G401.6 (cell line): ENCODE data around the gene SLC30A4.
"Not testable (repeated sequence)": the region's sequence is repeated elsewhere in the genome, so short reads cannot be mapped to it uniquely, and the experiment has no call there.

Source experiments
- FAIRE-seq: peaks from 2 replicates; lab custom pipeline; 2012; peaks lifted over from hg19 to GRCh38; lab: Jason Lieb, UNC

Gene SLC30A4

GRCh38 chr15:45507143-45507542 lies 15.4 kb downstream of the SLC30A4 start:
- FAIRE-seq = not testable (repeated sequence)

GRCh38 chr15:45499426-45499825 lies 23.1 kb downstream of the SLC30A4 start:
- no peak for FAIRE-seq

GRCh38 chr15:45498701-45499100 lies 23.9 kb downstream of the SLC30A4 start:
- no peak for FAIRE-seq

- FAIRE-seq = no peak
Measured at GRCh38 chr15:45497261-45497660, 25.3 kb downstream of the SLC30A4 start.

GRCh38 chr15:45496658-45497057 lies 25.9 kb downstream of the SLC30A4 start:
- no peak for FAIRE-seq

DNA sequence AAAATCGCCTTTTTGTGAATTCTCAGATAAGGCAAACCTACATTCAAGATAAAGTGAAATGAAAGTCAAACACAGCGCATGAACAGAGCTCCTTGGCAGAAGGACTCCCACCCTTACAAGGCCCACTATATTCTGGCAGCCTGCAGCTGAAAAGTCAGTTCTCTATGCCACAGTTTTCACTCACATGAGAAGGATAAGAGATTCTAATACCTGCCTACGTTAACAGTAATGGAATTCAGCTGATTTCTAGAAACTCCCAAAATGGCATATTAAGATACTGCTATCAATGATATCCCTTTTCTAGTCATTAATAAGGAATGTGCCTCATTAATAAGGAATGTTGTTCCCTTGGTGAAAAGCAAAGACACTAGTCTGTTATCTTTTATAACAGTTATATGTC lies 27.0 kb downstream of the SLC30A4 start:
- no peak for FAIRE-seq

DNA sequence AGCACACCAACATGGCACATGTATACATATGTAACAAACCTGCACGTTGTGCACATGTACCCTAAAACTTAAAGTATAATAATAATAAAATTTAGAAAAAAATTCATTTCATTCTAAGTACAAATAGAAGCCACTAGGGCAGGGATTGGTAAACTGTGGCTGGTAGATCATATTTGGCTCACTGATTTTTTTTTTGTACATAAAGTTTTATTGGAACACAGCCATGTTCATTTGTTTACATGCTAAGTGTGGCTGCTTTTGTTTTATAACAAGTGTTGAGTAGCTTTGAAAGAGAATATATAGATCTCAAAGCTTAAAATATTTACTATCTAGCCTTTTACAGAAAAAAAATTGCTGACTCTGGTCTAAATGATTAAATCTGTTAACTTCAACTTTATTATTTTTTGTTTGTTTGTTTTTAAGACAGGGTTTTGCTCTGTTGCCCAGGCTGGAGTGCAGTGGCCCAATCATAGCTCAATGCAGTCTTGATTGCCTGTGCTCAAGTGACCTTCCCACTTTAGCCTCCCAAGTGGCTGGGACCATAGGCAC lies 32.8 kb downstream of the SLC30A4 start:
- FAIRE-seq = no peak

DNA sequence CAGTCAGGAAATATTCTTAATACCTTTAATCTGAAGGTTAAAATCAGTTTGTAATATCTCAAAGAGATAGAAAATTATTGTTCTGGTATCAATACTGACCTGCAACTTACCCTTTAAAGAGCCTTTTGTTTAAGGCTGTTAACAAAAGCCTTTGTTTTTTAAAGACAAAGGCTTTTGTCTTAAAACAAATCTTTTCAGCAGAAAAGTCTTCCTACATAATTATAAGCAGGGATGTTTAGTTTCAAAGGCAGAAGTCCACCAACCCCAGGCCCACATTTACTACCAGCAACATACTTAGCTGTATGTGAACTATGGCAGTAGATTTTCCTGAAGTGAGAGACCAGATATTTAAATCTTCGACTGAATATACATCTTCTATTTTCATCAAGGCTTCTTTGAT lies 36.2 kb downstream of the SLC30A4 start:
- no peak for FAIRE-seq

DNA sequence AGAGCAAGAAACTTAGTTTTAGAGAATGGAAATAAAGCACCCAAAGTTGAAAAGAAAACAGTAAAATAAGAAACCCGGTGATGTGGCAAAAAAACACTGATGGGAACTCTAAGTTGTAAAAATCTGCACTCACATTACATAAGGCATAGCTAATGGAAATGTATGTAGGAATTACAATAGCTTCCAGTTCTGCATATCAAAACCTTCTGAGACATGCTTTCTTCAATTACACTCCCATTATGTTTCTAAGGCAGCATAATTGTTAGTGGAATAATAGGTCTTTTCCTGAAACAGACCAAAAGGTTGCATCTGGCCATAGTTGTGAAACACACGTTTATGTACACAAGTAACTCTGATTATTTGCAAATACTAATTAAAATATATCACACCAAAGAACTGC lies 41.4 kb downstream of the SLC30A4 start:
- no peak for FAIRE-seq

DNA sequence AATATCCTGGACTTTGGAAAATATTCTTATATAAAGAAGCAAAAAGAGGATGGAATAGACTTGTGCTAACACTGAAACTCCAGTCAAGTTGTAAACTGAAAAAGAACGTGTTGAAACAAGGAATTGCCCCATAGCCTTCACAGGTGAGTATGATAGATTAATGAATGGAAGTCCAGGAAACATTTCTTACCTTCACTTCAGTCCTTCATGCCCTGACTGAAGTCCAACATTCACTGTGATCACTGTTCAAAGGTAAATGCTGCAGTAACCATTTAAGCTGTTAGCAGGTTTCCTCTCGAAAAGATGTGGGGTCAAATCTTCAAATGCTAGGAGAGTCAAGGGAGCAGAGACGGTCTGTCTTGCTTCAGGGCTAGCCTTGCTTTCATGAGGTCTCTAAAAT lies 46.1 kb downstream of the SLC30A4 start:
- no peak for FAIRE-seq

GRCh38 chr15:45474799-45475198 lies 47.8 kb downstream of the SLC30A4 start:
- no peak for FAIRE-seq

DNA sequence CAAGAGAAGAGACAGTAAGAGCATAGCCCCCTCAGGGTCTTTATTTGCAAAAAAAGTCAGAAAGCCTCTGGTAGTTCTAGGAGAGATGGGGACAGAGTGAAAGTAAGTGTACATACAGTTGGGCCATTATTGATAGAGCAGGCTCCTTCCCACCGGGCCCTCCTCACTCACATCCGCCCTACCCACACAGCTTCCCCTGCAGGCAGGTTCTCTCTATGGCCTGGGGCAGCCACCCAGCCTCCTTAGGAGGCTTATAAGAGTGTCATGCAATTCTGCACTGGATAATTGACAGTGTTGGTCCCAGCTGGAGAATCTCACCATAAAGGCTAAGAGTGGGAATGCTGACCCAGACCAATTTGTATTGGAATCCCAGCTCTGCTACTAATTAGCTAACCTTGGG lies 49.5 kb downstream of the SLC30A4 start:
- FAIRE-seq = no peak

DNA sequence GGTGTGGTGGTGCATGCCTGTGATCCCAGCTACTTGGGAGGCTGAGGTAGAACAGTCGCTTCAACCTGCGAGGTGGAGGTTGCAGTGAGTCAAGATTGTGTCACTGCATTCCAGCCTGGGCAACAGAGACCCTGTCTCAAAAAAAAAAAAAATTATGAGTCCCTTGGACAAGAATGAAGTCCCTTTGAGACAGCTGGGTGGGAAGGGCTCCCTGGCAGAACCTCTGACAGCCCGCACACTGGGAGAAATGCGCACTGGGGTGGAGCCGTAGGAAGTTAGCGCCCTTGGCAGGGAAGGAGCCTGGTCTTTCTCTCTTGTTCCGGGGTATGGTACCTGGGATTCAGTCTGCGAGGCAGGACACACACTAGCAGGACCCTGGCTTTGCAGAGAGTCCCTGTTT lies 51.4 kb downstream of the SLC30A4 start:
- FAIRE-seq = no peak

DNA sequence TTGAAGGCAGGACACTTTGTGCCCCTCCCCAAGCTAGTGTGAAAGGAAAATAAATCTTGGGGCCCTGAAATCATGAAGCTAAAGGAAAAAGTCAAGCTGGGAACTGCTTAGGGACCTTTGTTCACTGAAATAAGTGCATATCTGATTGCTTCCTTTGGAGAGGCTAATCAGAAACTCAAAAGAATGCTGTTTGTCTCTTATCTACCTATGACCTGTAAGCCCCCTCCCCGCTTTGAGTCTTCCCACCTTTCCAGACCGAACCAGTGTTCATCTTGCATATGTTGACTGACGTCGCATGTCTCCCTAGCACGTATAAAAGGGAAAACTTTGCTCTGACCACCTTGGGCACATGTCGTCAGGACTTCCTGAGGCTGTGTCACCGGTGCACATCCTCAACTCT lies 53.1 kb downstream of the SLC30A4 start:
- no peak for FAIRE-seq

DNA sequence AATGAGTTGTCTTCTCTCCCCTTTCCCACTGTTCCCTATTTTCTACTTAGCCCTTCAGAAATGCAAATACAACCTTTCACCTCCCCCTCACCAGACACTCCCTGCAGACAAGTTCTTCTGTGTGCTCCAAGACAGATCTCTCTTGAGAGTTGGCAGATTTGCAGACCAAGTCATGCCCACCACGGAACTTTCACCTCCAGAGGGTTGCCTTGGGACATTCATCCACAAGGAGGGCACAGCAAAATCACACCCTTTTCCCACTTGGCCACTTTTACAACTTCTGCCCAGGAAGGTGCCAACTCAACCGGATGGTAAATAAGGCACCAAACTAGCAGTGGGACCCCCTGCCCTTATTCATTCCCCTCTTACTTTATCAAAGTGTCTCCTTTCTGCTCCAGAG lies 53.5 kb downstream of the SLC30A4 start:
- no peak for FAIRE-seq

GRCh38 chr15:45468294-45468693 lies 54.3 kb downstream of the SLC30A4 start:
- FAIRE-seq = no peak

GRCh38 chr15:45458746-45459403 lies 63.7 kb downstream of the SLC30A4 start:
- FAIRE-seq = peak; percentile 94

GRCh38 chr15:45457641-45458539 lies 64.7 kb downstream of the SLC30A4 start:
- FAIRE-seq = peak; percentile 72

GRCh38 chr15:45457220-45457619 lies 65.3 kb downstream of the SLC30A4 start:
- FAIRE-seq = no peak

DNA sequence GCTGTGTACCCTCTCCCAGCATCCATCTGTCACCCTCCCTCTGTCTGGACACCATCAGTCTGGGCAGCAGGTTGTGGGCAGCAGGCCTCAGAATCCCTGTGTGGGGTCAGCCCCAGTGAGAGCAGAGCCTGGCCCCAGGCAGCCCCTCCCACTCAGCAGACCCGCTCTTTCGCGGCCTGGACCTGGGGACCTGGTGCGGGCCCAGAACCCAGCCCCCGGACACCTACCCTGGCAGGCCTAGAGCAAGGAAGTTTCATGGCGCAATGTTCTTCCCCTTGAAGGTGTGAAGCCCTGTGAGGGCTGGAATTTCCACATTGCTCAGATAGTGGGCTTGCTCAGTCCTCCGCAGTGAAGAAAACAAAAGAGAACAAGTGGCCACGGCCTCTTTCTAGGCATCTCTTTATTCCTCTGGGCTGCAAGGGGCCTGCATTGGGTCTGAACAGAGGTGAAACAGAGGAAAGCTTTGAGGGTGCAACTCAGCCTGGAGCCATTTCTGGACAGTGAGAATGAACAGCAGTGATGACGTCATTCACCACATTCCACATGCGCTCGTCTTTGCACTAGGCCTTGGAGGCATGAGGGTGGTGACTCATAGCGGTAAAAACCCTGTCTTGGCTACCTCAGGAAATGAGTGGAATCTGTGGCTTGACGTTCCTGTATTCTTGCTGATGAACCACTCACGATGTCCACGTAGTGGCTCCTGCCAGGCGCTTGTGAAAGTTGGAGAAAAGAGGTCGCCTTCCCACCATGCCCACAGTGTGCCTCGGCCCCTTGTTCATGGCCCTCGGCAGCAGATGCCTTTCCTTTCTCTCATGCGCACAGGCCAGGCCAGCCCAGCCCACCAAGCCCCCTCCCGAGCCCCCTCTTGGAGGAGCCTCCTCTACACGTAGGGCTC lies 66.1 kb downstream of the SLC30A4 start:
- FAIRE-seq = no peak

GRCh38 chr15:45454814-45455213 lies 67.7 kb downstream of the SLC30A4 start:
- no peak for FAIRE-seq

DNA sequence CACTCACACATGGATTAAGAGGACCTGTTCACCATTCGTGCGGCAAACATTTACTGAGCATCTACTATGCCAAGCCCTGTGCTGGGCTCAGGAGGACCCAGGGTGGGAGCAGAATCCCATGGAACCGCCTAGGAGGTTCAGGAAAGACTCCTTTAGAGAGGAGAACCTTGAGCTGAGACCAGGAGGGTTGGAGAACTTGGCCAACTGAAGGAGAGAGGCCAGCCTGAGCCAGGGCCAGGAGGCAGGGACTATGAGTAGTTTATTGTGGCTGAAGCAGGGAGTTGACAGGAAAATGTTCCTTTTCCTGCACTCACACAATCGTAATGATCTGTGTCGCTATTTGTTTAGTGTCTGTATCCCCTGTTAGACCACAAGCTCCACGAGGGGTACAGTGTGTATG lies 71.3 kb downstream of the SLC30A4 start:
- no peak for FAIRE-seq
